GM12875 (cell line): ENCODE data around the gene CD68.

Experiments
- H3K4me3 ChIP-seq: one replicate; pipeline ENCODE4 v1.5.1; 2011; ENCODE audit warnings: low read depth, low read length, control low read depth
- CTCF ChIP-seq: IDR thresholded peaks from 2 replicates; pipeline ENCODE4 v1.5.1; 2011; ENCODE audit warnings: low read depth, mild to moderate bottlenecking, control low read depth, inconsistent platforms, low read length, moderate library complexity, borderline replicate concordance; ENCODE audit not compliant: insufficient read depth

Gene CD68

GRCh38 chr17:7583253-7584109 is 4.0 kb downstream of the CD68 start, which contains the start of gene MPDU1:
Gene MPDU1 (plus strand): TSS chr17:7583852. CDS start chr17:7583863, 11 bp downstream.
- peak within 1 kb of the TSS; percentile 70 for H3K4me3 ChIP-seq
- no peak for TF ChIP-seq CTCF

GRCh38 chr17:7586673-7587419 is 7.4 kb downstream of the CD68 start:
- no peak overlapping the region for H3K4me3 ChIP-seq
- peak; percentile 53; the same call in 1 of the 2 replicates for TF ChIP-seq CTCF

GRCh38 chr17:7587420-7588151 is 8.1 kb downstream of the CD68 start:
- H3K4me3 ChIP-seq, result no peak overlapping the region
- TF ChIP-seq CTCF, result no peak

GRCh38 chr17:7588553-7589203 is 9.2 kb downstream of the CD68 start:
- no peak for TF ChIP-seq CTCF
- no peak overlapping the region for H3K4me3 ChIP-seq

GRCh38 chr17:7589204-7589868 is 9.9 kb downstream of the CD68 start:
- TF ChIP-seq CTCF, result peak; percentile 90
- no peak overlapping the region for H3K4me3 ChIP-seq
